ENCODE measurements around the gene HMCN1. TPM values are rescaled to one million over a fixed set of nuclear protein-coding genes. Genes with fewer than 3 reads are reported as not detected.

Gene HMCN1
- polyA plus RNA-seq, 1 of the 3 experiments (the other 2 are of a cell fraction) = 59.5 TPM

GRCh38 chr1:186183219-186183618, 449.0 kb downstream of the HMCN1 start (continued):
- TF ChIP-seq FOXM1 (IDR thresholded peaks at IDR 0.05; ENCODE audit: low read depth) = no peak
- TF ChIP-seq FOSL2 (IDR thresholded peaks at IDR 0.05; ENCODE audit: borderline replicate concordance, low read depth) = peak; percentile 41; the same call in 1 of the 2 replicates
- peak; percentile 55 for TF ChIP-seq TCF12 (IDR thresholded peaks at IDR 0.05)
- no peak for TF ChIP-seq USF2 (IDR thresholded peaks at IDR 0.05; ENCODE audit: borderline replicate concordance, low read depth, low read length)
- TF ChIP-seq, protein P1, sequence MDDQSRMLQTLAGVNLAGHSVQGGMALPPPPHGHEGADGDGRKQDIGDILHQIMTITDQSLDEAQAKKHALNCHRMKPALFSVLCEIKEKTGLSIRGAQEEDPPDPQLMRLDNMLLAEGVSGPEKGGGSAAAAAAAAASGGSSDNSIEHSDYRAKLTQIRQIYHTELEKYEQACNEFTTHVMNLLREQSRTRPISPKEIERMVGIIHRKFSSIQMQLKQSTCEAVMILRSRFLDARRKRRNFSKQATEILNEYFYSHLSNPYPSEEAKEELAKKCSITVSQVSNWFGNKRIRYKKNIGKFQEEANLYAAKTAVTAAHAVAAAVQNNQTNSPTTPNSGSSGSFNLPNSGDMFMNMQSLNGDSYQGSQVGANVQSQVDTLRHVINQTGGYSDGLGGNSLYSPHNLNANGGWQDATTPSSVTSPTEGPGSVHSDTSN (IDR thresholded peaks at IDR 0.05) = peak; percentile 59
- no peak for TF ChIP-seq MAX (IDR thresholded peaks at IDR 0.05; ENCODE audit: low read depth)
- no peak for TF ChIP-seq MEF2A (IDR thresholded peaks at IDR 0.05; ENCODE audit: borderline replicate concordance, low read depth)

DNA sequence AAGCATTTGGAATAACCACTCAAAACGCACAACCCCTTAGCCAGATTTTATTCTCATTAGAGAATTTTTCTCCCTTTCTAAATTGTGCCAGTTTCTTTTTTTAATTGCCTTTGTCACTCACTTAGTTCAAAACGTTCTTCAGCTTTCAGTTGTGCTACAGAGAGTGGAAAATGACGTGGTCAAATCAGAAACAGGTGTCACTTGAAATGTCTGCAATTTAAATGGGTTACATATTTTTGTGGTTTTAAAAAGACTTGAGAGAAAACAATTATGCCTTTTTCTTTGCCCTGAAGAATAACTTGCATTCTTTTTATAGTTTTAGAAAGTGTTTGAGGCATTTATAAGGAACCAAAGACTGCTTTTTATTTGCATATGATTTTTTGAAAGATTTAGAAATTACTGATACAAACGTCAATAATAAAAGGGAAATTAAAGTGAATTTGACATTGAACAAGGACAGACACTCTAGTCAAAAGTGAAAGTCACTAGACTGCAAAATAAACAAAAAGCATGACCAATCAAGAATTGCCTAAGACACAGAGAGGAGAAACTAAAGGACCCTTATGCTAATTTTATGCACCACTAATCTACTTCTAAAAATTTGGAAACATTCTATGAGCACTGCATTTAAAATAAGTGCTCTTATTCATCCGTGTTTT, 449.9 kb downstream of the HMCN1 start:
- DNase-seq = no peak
- H3K36me3 ChIP-seq (replicated peaks in 1 of 2; ENCODE audit: control insufficient read depth in 1 of 2, insufficient read depth in 2 of 2, low read length in 1 of 2) = no peaks in the 10 kb centered on the region
- H3K9me3 ChIP-seq = no peaks in the 10 kb centered on the region
- no peaks in the 10 kb centered on the region for H3K9me2 ChIP-seq
- 5% methylated on average over 5 of the region's 5 CpGs for WGBS (ENCODE audit: low lambda C conversion rate)
- ChIA-PET CTCF (no interaction called here), POLR2A (no interaction called here)
- 0 out of 2 replicates have a peak overlapping the region, but pooled peaks have one; percentile 37 for H2AFZ ChIP-seq (ENCODE audit: low read depth)
- no peaks in the 10 kb centered on the region for H4K20me1 ChIP-seq (ENCODE audit: insufficient read depth)
- H3K27me3 ChIP-seq (ENCODE audit: insufficient read depth) = no peaks in the 10 kb centered on the region
- H3K4me3 ChIP-seq (ENCODE audit: low read depth in 2 of 2, low read length in 1 of 2) = peak overlapping the region; percentile 14 to 37; a peak in 3 of 4 replicates
- peak overlapping the region; percentile 65 for H3K4me2 ChIP-seq
- H3K4me1 ChIP-seq (ENCODE audit: control insufficient read depth in 1 of 2, insufficient read depth in 2 of 2, low read depth in 1 of 2, low read length in 1 of 2) = peaks cover 23 to 30% of the 10 kb centered on the region in 2 experiments; a peak in 3 of 4 replicates
- peaks cover 59% of the 10 kb centered on the region for H3F3A ChIP-seq (replicated peaks; ENCODE audit: insufficient read depth)
- peak overlapping the region; percentile 90 to 97 for H3K27ac ChIP-seq (ENCODE audit: low read depth in 2 of 2, low read length in 1 of 2)
- H3K79me2 ChIP-seq (ENCODE audit: insufficient read depth) = no peaks in the 10 kb centered on the region
- H3K9ac ChIP-seq = peak overlapping the region; percentile 26; the same call in 1 of the 2 replicates
- no peak for TF ChIP-seq RXRA (IDR thresholded peaks at IDR 0.05; ENCODE audit: borderline replicate concordance, low read depth)
- TF ChIP-seq TEAD4 (IDR thresholded peaks at IDR 0.05; ENCODE audit: borderline replicate concordance, insufficient read depth) = peak; percentile 57; the same call in 1 of the 2 replicates
- no peak for TF ChIP-seq ZBTB33 (IDR thresholded peaks at IDR 0.05; ENCODE audit: borderline replicate concordance, low read depth)
- TF ChIP-seq FOSL2 (IDR thresholded peaks at IDR 0.05; ENCODE audit: borderline replicate concordance, low read depth) = peak; percentile 37; the same call in 1 of the 2 replicates
- no peak for TF ChIP-seq EZH2phosphoT487 (IDR thresholded peaks at IDR 0.05; ENCODE audit: borderline replicate concordance, low read depth)
- TF ChIP-seq USF2 (IDR thresholded peaks at IDR 0.05; ENCODE audit: borderline replicate concordance, low read depth, low read length) = no peak
- no peak for TF ChIP-seq TAF1 (IDR thresholded peaks at IDR 0.05; ENCODE audit: borderline replicate concordance, low read depth, low read length)
- no peak for TF ChIP-seq NRF1 (IDR thresholded peaks at IDR 0.05; ENCODE audit: low read depth, low read length)
- TF ChIP-seq FOXM1 (IDR thresholded peaks at IDR 0.05; ENCODE audit: low read depth) = no peak
- TF ChIP-seq, protein P2, sequence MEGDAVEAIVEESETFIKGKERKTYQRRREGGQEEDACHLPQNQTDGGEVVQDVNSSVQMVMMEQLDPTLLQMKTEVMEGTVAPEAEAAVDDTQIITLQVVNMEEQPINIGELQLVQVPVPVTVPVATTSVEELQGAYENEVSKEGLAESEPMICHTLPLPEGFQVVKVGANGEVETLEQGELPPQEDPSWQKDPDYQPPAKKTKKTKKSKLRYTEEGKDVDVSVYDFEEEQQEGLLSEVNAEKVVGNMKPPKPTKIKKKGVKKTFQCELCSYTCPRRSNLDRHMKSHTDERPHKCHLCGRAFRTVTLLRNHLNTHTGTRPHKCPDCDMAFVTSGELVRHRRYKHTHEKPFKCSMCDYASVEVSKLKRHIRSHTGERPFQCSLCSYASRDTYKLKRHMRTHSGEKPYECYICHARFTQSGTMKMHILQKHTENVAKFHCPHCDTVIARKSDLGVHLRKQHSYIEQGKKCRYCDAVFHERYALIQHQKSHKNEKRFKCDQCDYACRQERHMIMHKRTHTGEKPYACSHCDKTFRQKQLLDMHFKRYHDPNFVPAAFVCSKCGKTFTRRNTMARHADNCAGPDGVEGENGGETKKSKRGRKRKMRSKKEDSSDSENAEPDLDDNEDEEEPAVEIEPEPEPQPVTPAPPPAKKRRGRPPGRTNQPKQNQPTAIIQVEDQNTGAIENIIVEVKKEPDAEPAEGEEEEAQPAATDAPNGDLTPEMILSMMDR (IDR thresholded peaks at IDR 0.05) = no peak
- peak; percentile 40 for TF ChIP-seq JUND (IDR thresholded peaks at IDR 0.05)
- no peak for TF ChIP-seq SMC3 (IDR thresholded peaks at IDR 0.05; ENCODE audit: low read depth, low read length)
- TF ChIP-seq USF1 (IDR thresholded peaks at IDR 0.05; ENCODE audit: borderline replicate concordance, low read depth) = no peak
- no peak for TF ChIP-seq RFX5 (IDR thresholded peaks at IDR 0.05; ENCODE audit: low read length)
- TF ChIP-seq CHD2 (IDR thresholded peaks at IDR 0.05; ENCODE audit: low read length, partially characterized antibody) = no peak
- no peak for TF ChIP-seq FOXJ3 (CRISPR knock-in tag; IDR thresholded peaks at IDR 0.05)
- TF ChIP-seq ELF1 (IDR thresholded peaks at IDR 0.05) = no peak
- TF ChIP-seq NFIC (IDR thresholded peaks at IDR 0.05; ENCODE audit: borderline replicate concordance) = no peak; the same call in 1 of the 2 replicates
- TF ChIP-seq EP300 (IDR thresholded peaks at IDR 0.05; ENCODE audit: borderline replicate concordance in 1 of 2, low read depth in 1 of 2, low read length in 1 of 2) = peak in 1 of 2 experiments; percentile 65; a peak in 1 of 4 replicates
